Brain microvascular endothelial cell (primary cell): ENCODE measurements around the gene STEEP1.

Source experiments
- DNase-seq: peaks from one replicate; pipeline ENCODE4 v3.0.0-alpha.2; 2020
- H3K27ac ChIP-seq: fragments of 250-450 bp; sonication (Bioruptor Pico); 2 replicates; pipeline ENCODE4 v1.5.1; 2020; ENCODE audit warnings: mild to moderate bottlenecking, moderate library complexity
- H3K27me3 ChIP-seq: fragments of 250-450 bp; sonication (Bioruptor Pico); replicated peaks from 2 replicates; pipeline ENCODE4 v1.5.1; 2020; ENCODE audit warnings: mild to moderate bottlenecking
- H3K36me3 ChIP-seq: fragments of 250-450 bp; sonication (Bioruptor Pico); replicated peaks from 2 replicates; pipeline ENCODE4 v1.5.1; 2020; ENCODE audit warnings: mild to moderate bottlenecking
- H3K4me3 ChIP-seq: 2 replicates; pipeline ENCODE4 v1.5.1; 2011; ENCODE audit warnings: low read depth, mild to moderate bottlenecking, control low read depth, low read length, moderate library complexity
- CTCF ChIP-seq: IDR thresholded peaks from 2 replicates; pipeline ENCODE4 v1.5.1; 2011; ENCODE audit warnings: low read depth, mild to moderate bottlenecking, moderate library complexity, low read length, control low read depth, inconsistent platforms; ENCODE audit errors: missing control alignments
- in situ Hi-C: cut with HindIII; loops from 2 replicates; pipeline ENCODE4 v1.10.0; 2017; ENCODE audit warnings: low sequenced_read_pairs, low pct_ligation_motif_present

Gene STEEP1

GRCh38 chrX:119489212-119490074, 75.8 kb downstream of the STEEP1 start:
- Histone ChIP-seq H3K27ac (no peak overlapping the region), H3K36me3 (no peaks in the 10 kb centered on the region), H3K27me3 (no peaks in the 10 kb centered on the region), H3K4me3 (no peak overlapping the region)
- DNase-seq: no peak
- in situ Hi-C loops: no loop called here
- TF ChIP-seq CTCF: no peak

- H3K4me3 ChIP-seq: no peak overlapping the region
- TF ChIP-seq CTCF: peak; percentile 67
- DNase-seq: peak; percentile 41
- no peaks in the 10 kb centered on the region for H3K27me3 ChIP-seq
- H3K27ac ChIP-seq: no peak overlapping the region
- in situ Hi-C loops: no loop called here
- H3K36me3 ChIP-seq: no peaks in the 10 kb centered on the region
Observed at GRCh38 chrX:119488749-119489148, 76.5 kb downstream of the STEEP1 start.
